ENCODE measurements around the gene TAP1.
"Not testable (repeated sequence)": the region's sequence is repeated elsewhere in the genome, so short reads cannot be mapped to it uniquely, and the experiment has no call there.

TAP1 gene

GRCh38 chr6:32880962-32881361 lies 27.5 kb upstream of the TAP1 start:
- H3K4me1 ChIP-seq (ENCODE audit: insufficient read depth, low read length); H3K4me3 ChIP-seq (ENCODE audit: low read length); H3K9me3 ChIP-seq (ENCODE audit: low read length); H3K36me3 ChIP-seq (ENCODE audit: insufficient read depth, low read length); H2AFZ ChIP-seq (ENCODE audit: low read depth, low read length): not testable (repeated sequence)
- H3K27me3 ChIP-seq (ENCODE audit: insufficient read depth, low read length) = peaks cover 24% of the 10 kb centered on the region

DNA sequence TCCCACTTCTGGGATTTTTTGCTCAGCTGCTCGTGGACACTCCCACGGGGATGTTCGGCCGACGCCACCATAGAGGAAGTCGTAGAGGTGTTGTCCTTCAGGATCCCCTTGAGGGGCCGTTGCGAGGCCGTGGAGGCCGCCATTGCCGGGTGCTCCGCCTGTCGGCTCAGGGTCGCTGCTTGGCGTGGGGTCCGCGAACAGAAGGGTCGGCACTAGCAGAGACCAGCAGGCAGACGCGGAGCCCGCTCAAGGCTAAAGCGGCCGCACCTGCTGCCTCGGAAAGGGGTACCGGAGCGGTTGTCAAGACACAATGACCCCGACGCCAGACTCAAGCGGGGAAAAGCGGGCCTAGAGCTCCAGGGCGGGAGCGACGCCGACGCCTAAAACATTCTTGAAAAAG lies 26.2 kb upstream of the TAP1 start:
- Histone ChIP-seq H3K27me3 (ENCODE audit: insufficient read depth, low read length) (peaks cover 24% of the 10 kb centered on the region), H3K4me3 (ENCODE audit: low read length) (no peak overlapping the region), H2AFZ (ENCODE audit: low read depth, low read length) (no peak overlapping the region), H3K9me3 (ENCODE audit: low read length) (no peaks in the 10 kb centered on the region), H3K36me3 (ENCODE audit: insufficient read depth, low read length) (no peaks in the 10 kb centered on the region), H3K4me1 (ENCODE audit: insufficient read depth, low read length) (no peaks in the 10 kb centered on the region)

DNA sequence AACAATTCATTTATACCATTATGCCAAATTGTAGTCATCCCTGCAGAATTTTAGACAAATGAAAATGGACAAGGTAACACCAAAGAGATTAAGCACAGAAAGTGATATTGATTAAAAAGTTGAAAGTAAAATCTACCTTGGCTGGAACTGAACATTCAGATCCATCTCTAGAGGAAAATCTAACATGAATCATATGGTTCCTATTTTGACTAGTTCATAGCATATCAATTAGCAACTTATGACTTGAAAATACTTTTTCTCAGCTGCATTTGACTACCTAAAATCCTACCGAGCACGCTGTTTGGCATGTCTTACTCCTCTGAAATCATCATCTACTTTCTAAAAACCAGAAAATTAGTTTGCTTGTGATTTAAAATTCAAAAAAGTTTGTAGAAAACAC lies 23.1 kb upstream of the TAP1 start:
- Histone ChIP-seq H2AFZ (ENCODE audit: low read depth, low read length) (no peak overlapping the region), H3K36me3 (ENCODE audit: insufficient read depth, low read length) (no peaks in the 10 kb centered on the region), H3K4me3 (ENCODE audit: low read length) (no peak overlapping the region), H3K9me3 (ENCODE audit: low read length) (no peaks in the 10 kb centered on the region), H3K27me3 (ENCODE audit: insufficient read depth, low read length) (peaks cover 12% of the 10 kb centered on the region), H3K4me1 (ENCODE audit: insufficient read depth, low read length) (no peaks in the 10 kb centered on the region)

GRCh38 chr6:32873947-32874346 lies 20.4 kb upstream of the TAP1 start:
- H3K36me3 ChIP-seq (ENCODE audit: insufficient read depth, low read length); H2AFZ ChIP-seq (ENCODE audit: low read depth, low read length); H3K9me3 ChIP-seq (ENCODE audit: low read length); H3K27me3 ChIP-seq (ENCODE audit: insufficient read depth, low read length); H3K4me3 ChIP-seq (ENCODE audit: low read length); H3K4me1 ChIP-seq (ENCODE audit: insufficient read depth, low read length): not testable (repeated sequence)

GRCh38 chr6:32868257-32868788 lies 14.8 kb upstream of the TAP1 start:
- no peaks in the 10 kb centered on the region for H3K4me1 ChIP-seq (ENCODE audit: insufficient read depth, low read length)
- no peak overlapping the region for H3K4me3 ChIP-seq (ENCODE audit: low read length)
- H2AFZ ChIP-seq (ENCODE audit: low read depth, low read length) = no peak overlapping the region
- no peaks in the 10 kb centered on the region for H3K36me3 ChIP-seq (ENCODE audit: insufficient read depth, low read length)
- H3K27me3 ChIP-seq (ENCODE audit: insufficient read depth, low read length) = peaks cover 25% of the 10 kb centered on the region
- H3K9me3 ChIP-seq (ENCODE audit: low read length) = no peaks in the 10 kb centered on the region

- Histone ChIP-seq H3K27me3 (ENCODE audit: insufficient read depth, low read length) (peaks cover 25% of the 10 kb centered on the region), H3K9me3 (ENCODE audit: low read length) (no peaks in the 10 kb centered on the region), H3K36me3 (ENCODE audit: insufficient read depth, low read length) (no peaks in the 10 kb centered on the region), H3K4me3 (ENCODE audit: low read length) (no peak overlapping the region), H3K4me1 (ENCODE audit: insufficient read depth, low read length) (no peaks in the 10 kb centered on the region), H2AFZ (ENCODE audit: low read depth, low read length) (no peak overlapping the region)
Observed at GRCh38 chr6:32867554-32868256, 14.2 kb upstream of the TAP1 start.

DNA sequence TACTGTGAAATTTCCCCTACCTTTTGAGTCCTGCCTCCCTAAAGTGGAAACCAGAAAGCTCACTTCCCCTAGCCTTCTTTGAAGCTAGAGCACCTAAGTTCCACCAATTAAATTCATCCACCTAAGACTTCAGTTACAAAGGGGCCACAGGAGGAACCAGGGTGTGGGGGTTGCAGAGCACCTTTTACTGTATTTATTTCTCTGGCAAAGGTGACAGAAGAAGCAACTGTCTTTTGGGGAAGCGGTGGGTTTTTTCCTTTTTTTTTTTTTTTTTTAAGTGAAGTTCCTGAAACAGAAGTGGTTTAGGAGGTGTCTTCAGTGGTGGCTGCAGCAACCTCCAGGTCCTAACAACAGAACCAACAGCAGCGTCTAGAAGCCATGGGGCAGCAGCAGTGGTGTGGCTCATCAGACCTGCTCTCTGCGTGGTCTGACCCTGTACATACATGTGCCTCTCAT lies 13.5 kb upstream of the TAP1 start:
- Histone ChIP-seq H3K4me1 (ENCODE audit: insufficient read depth, low read length) (no peaks in the 10 kb centered on the region), H3K27me3 (ENCODE audit: insufficient read depth, low read length) (peaks cover 25% of the 10 kb centered on the region), H3K4me3 (ENCODE audit: low read length) (no peak overlapping the region), H2AFZ (ENCODE audit: low read depth, low read length) (no peak overlapping the region), H3K9me3 (ENCODE audit: low read length) (no peaks in the 10 kb centered on the region), H3K36me3 (ENCODE audit: insufficient read depth, low read length) (no peaks in the 10 kb centered on the region)

DNA sequence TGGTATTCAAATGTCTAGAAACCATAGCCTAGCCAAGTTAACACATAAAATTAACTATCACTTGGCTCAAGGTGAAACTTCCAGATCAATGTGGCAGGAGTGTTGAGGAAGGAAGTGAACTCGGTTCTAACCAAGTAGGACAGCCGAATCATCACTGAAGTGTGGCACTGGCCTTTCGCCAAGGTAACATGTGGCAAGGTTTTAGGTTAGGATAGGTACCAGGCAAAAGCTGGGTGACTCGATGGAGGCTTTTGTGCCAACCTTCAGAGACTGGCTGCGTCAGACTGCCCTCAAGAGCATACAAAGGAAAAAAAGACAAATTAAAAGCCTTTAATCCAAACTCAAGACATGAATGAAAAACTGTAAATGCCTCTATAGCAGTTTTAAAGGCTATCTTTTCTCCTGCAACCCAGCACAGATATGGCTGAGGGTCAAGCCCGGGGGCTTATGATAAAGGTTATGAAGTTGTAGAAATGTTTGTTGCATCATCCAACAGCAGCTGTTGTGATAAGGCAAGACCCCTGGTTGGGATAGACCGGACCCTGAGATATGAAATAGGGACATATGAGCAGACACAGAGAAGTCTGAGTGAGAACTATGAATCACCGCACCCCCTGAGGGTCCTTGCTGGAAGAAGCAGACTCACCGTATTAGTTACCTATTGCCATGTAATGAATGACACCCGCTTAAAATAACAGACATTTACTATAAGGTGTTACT lies 12.4 kb upstream of the TAP1 start:
- H3K9me3 ChIP-seq (ENCODE audit: low read length) = no peaks in the 10 kb centered on the region
- H3K36me3 ChIP-seq (ENCODE audit: insufficient read depth, low read length) = no peaks in the 10 kb centered on the region
- H3K4me3 ChIP-seq (ENCODE audit: low read length) = no peak overlapping the region
- peaks cover 25% of the 10 kb centered on the region for H3K27me3 ChIP-seq (ENCODE audit: insufficient read depth, low read length)
- H3K4me1 ChIP-seq (ENCODE audit: insufficient read depth, low read length) = no peaks in the 10 kb centered on the region
- H2AFZ ChIP-seq (ENCODE audit: low read depth, low read length) = no peak overlapping the region

- H3K27me3 ChIP-seq (ENCODE audit: insufficient read depth, low read length) = peaks cover 41% of the 10 kb centered on the region
- H2AFZ ChIP-seq (ENCODE audit: low read depth, low read length) = no peak overlapping the region
- no peaks in the 10 kb centered on the region for H3K9me3 ChIP-seq (ENCODE audit: low read length)
- no peaks in the 10 kb centered on the region for H3K4me1 ChIP-seq (ENCODE audit: insufficient read depth, low read length)
- no peaks in the 10 kb centered on the region for H3K36me3 ChIP-seq (ENCODE audit: insufficient read depth, low read length)
- no peak overlapping the region for H3K4me3 ChIP-seq (ENCODE audit: low read length)
Observed at GRCh38 chr6:32862725-32863124, 9.2 kb upstream of the TAP1 start.

GRCh38 chr6:32860674-32861073 lies 7.2 kb upstream of the TAP1 start:
- H3K27me3 ChIP-seq (ENCODE audit: insufficient read depth, low read length) = peaks cover 41% of the 10 kb centered on the region
- no peaks in the 10 kb centered on the region for H3K36me3 ChIP-seq (ENCODE audit: insufficient read depth, low read length)
- no peak overlapping the region for H3K4me3 ChIP-seq (ENCODE audit: low read length)
- H3K4me1 ChIP-seq (ENCODE audit: insufficient read depth, low read length) = no peaks in the 10 kb centered on the region
- no peak overlapping the region for H2AFZ ChIP-seq (ENCODE audit: low read depth, low read length)
- no peaks in the 10 kb centered on the region for H3K9me3 ChIP-seq (ENCODE audit: low read length)

- no peak overlapping the region for H3K4me3 ChIP-seq (ENCODE audit: low read length)
- peaks cover 52% of the 10 kb centered on the region for H3K27me3 ChIP-seq (ENCODE audit: insufficient read depth, low read length)
- peaks cover 7% of the 10 kb centered on the region for H3K4me1 ChIP-seq (ENCODE audit: insufficient read depth, low read length)
- no peaks in the 10 kb centered on the region for H3K9me3 ChIP-seq (ENCODE audit: low read length)
- H2AFZ ChIP-seq (ENCODE audit: low read depth, low read length) = no peak overlapping the region
- H3K36me3 ChIP-seq (ENCODE audit: insufficient read depth, low read length) = no peaks in the 10 kb centered on the region
Observed at GRCh38 chr6:32858194-32858593, 4.7 kb upstream of the TAP1 start.

GRCh38 chr6:32857156-32857891 lies 3.8 kb upstream of the TAP1 start:
- no peak overlapping the region for H2AFZ ChIP-seq (ENCODE audit: low read depth, low read length)
- no peaks in the 10 kb centered on the region for H3K36me3 ChIP-seq (ENCODE audit: insufficient read depth, low read length)
- H3K4me3 ChIP-seq (ENCODE audit: low read length) = no peak overlapping the region
- peaks cover 61% of the 10 kb centered on the region for H3K27me3 ChIP-seq (ENCODE audit: insufficient read depth, low read length)
- H3K9me3 ChIP-seq (ENCODE audit: low read length) = no peaks in the 10 kb centered on the region
- peaks cover 15% of the 10 kb centered on the region for H3K4me1 ChIP-seq (ENCODE audit: insufficient read depth, low read length)
